HFFc6 (cell line): Measurements from ENCODE around the gene HOMER3. TPM values are rescaled to one million over a fixed set of nuclear protein-coding genes. Genes with fewer than 3 reads are reported as not detected.
"Not testable (repeated sequence)": the region's sequence is repeated elsewhere in the genome, so short reads cannot be mapped to it uniquely, and the experiment has no call there.

ENCODE experiments used
- DNase-seq: peaks from one replicate; pipeline ENCODE4 v3.0.0-alpha.2; 2018
- H3K27ac Mint-ChIP-seq: 2 replicates; pipeline ENCODE4 v1.8.0; 2020; ENCODE audit warnings: mild to moderate bottlenecking, mixed read lengths
- H3K27me3 Mint-ChIP-seq: 2 replicates; pipeline ENCODE4 v1.8.0; 2021; ENCODE audit warnings: mild to moderate bottlenecking, moderate library complexity, mixed read lengths; ENCODE audit not compliant: insufficient read depth
- H3K36me3 Mint-ChIP-seq: 2 replicates; pipeline ENCODE4 v1.8.0; 2021; ENCODE audit warnings: low read depth, mixed read lengths
- H3K4me1 Mint-ChIP-seq: 2 replicates; pipeline ENCODE4 v1.8.0; 2020; ENCODE audit warnings: low read depth, mixed read lengths
- H3K4me3 Mint-ChIP-seq: 2 replicates; pipeline ENCODE4 v1.8.0; 2020; ENCODE audit warnings: mild to moderate bottlenecking, moderate library complexity, mixed read lengths
- H3K9me3 Mint-ChIP-seq: 2 replicates; pipeline ENCODE4 v1.8.0; 2020; ENCODE audit warnings: mild to moderate bottlenecking, mixed read lengths
- CTCF ChIP-seq: fragments of 200-600 bp; sonication (generic); IDR thresholded peaks from 2 replicates; pipeline ENCODE4 v1.5.0; 2021; ENCODE audit warnings: antibody characterized with exemption, mild to moderate bottlenecking
- total RNA-seq, 6 experiments: library from RNA; stranded (reverse); fragmentation: NEBNext Ultra II Directional; extraction: Animal tissue kit (Norgen Biotek cat#: 25700); gene quantifications; 2 replicates in 1 of 6; 3 replicates in 5 of 6; pipeline ENCODE4 v1.2.3, GENCODE V29; 2021

The HOMER3 gene
- total RNA-seq, 6 experiments from 2014 or later = 68.1 to 89.1 (median 77.9) TPM

- Mint-ChIP-seq H3K36me3 (peaks cover 41% of the 10 kb centered on the region), H3K27ac (peak overlapping the region; percentile 97), H3K27me3 (peaks cover 13% of the 10 kb centered on the region), H3K9me3 (no peaks in the 10 kb centered on the region; the same call in 1 of the 2 replicates), H3K4me3 (peak overlapping the region; percentile 99), H3K4me1 (peaks cover 33% of the 10 kb centered on the region)
- no peak for DNase-seq
- no peak for TF ChIP-seq CTCF
Observed at GRCh38 chr19:18920400-18920799, 20.6 kb downstream of the HOMER3 start.

GRCh38 chr19:18919900-18920214 lies 21.2 kb downstream of the HOMER3 start:
- peak; percentile 13 for DNase-seq
- Mint-ChIP-seq H3K27ac (peak overlapping the region; percentile 97), H3K4me1 (peaks cover 33% of the 10 kb centered on the region), H3K36me3 (peaks cover 41% of the 10 kb centered on the region), H3K9me3 (no peaks in the 10 kb centered on the region; the same call in 1 of the 2 replicates), H3K4me3 (peak overlapping the region; percentile 99), H3K27me3 (peaks cover 13% of the 10 kb centered on the region)
- TF ChIP-seq CTCF = no peak

GRCh38 chr19:18919086-18919899 lies 21.7 kb downstream of the HOMER3 start, which contains the start of the genes COPE and DDX49:
Gene COPE, minus strand, starts transcription at chr19:18919387. Its CDS starts 39 bp downstream, at chr19:18919348.
Gene DDX49, plus strand, starts transcription at chr19:18919715. Its CDS starts 27 bp downstream, at chr19:18919742.
- Mint-ChIP-seq H3K27ac (peak within 1 kb of the TSS; percentile 97), H3K27me3 (peaks cover 13% of the 10 kb centered on the region), H3K4me3 (peak within 1 kb of the TSS; percentile 99), H3K9me3 (no peaks in the 10 kb centered on the region; the same call in 1 of the 2 replicates), H3K36me3 (peaks cover 38% of the 10 kb centered on the region), H3K4me1 (peaks cover 33% of the 10 kb centered on the region)
- DNase-seq = peak; percentile 100
- peak; percentile 19; the same call in 1 of the 2 replicates for TF ChIP-seq CTCF

DNA sequence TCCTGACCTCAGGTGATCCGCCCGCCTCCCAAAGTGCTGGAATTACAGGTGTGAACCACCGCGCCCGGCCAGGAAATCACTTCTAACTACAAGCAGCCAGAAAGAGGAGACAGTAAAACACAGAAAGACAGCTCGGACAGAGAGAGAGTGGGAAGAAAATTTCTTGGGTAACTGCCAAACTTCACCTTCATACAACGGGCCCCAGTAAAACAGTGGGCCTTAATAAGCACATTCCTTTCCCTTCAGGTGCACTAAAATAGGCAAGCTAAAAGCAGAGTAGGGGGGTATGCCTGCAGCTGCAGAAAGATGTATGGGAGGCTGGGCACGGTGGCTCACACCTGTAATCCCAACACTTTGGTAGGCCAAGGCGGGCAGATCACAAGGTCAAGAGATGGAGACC lies 23.4 kb downstream of the HOMER3 start:
- not testable (repeated sequence) for DNase-seq, H3K9me3 Mint-ChIP-seq
- Mint-ChIP-seq H3K36me3 (peaks cover 44% of the 10 kb centered on the region), H3K27ac (peak overlapping the region; percentile 49; the same call in 1 of the 2 replicates), H3K4me1 (peaks cover 33% of the 10 kb centered on the region), H3K27me3 (peaks cover 12% of the 10 kb centered on the region), H3K4me3 (peak overlapping the region; percentile 99)

GRCh38 chr19:18915639-18916038 lies 25.4 kb downstream of the HOMER3 start:
- Mint-ChIP-seq H3K9me3 (no peaks in the 10 kb centered on the region; the same call in 1 of the 2 replicates), H3K27me3 (peaks cover 12% of the 10 kb centered on the region), H3K4me3 (peak overlapping the region; percentile 42; the same call in 1 of the 2 replicates), H3K4me1 (peaks cover 27% of the 10 kb centered on the region), H3K27ac (peak overlapping the region; percentile 26; the same call in 1 of the 2 replicates), H3K36me3 (peaks cover 42% of the 10 kb centered on the region)
- peak; percentile 45 for DNase-seq
- peak; percentile 61 for TF ChIP-seq CTCF

DNA sequence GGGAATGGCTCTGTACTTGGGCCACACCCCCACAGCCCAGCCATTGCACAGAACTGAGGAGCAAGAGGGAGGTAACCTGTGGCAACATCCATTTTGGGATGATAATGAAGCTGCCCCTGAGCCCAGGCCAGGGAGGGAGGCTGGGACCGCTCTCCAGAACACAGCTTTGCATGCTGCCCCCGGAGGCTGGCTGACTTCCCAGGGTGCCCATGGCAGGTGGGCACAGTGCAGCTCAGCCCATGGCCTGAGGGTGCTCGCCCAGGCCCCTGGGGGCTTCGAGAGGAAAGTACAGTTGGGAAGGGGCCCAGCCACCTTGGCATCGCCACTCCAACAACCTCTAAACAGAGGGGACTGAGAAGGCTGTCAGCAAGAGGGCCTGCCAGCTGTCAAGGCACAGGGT lies 27.6 kb downstream of the HOMER3 start:
- Mint-ChIP-seq H3K36me3 (peaks cover 26% of the 10 kb centered on the region), H3K9me3 (no peaks in the 10 kb centered on the region; the same call in 1 of the 2 replicates), H3K27me3 (peaks cover 2% of the 10 kb centered on the region), H3K27ac (no peak overlapping the region), H3K4me3 (no peak overlapping the region), H3K4me1 (peaks cover 16% of the 10 kb centered on the region)
- no peak for DNase-seq
- no peak for TF ChIP-seq CTCF
